GM21381 (cell line): ENCODE data around the gene SDK1.
"Not testable (repeated sequence)": the region's sequence is repeated elsewhere in the genome, so short reads cannot be mapped to it uniquely, and the experiment has no call there.

Experiments used
- ATAC-seq: cut with Tn5 transposase; IDR thresholded peaks from one replicate; pipeline ENCODE4 v1.9.1; 2021; ENCODE audit warnings: mild to moderate bottlenecking, moderate library complexity; ENCODE audit not compliant: unreplicated experiment

SDK1 gene

GRCh38 chr7:3705258-3705657 lies 404.2 kb downstream of the SDK1 start:
- no peak for ATAC-seq

DNA sequence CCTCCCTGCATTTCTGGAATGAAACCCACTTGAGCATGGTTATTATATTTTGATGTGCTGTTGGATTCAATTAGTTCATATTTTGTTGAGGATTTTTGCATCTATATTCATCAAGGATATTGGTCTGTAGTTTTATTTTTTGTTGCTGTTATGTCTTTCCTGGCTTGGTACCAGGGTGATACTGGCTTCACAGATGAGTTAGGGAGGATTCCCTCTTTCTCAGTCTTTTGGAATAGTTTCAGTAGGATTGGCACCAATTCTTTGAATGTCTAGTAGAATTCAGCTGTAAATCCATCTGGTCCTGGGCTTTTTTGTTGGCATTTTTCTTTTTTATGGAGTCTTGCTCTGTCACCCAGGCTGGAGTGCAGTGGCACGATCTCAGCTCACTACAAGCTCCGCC lies 405.0 kb downstream of the SDK1 start:
- ATAC-seq, result not testable (repeated sequence)

DNA sequence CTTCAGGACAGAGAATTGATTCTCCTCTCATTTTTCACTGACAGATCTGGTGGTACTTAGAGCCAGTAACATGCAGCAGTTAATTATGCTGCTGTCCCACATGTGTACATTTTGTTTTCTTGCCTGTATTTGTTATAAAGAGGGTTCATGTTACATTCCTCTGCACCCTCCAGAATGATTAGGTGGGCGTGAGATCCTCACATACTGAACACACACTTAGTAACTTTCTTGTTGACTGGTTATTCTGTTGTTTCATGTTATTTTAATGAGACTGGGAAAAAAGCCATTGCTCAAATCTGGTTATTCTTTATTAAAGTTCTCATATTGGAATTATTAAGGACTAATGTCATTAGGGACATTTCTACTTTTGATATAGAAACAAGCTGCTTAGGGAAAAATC lies 409.1 kb downstream of the SDK1 start:
- no peak for ATAC-seq

DNA sequence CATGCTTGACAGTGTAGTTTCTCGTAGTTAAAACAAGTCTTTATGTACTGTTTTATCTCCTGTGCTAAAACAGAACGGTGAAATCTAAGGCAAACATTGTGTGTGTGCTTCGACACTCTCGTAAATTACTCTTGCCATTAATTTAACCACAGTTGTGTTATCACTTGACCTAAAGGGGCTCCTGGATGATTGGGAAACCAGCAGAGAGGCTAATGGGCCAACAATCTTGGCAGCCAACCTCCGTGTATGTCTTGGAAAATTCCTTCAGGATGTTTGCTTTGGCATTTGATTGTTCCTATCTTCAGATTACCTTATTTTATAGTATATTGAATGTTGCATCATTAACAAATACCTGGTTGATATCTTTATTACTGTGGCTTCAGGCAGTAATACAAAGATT lies 409.5 kb downstream of the SDK1 start:
- no peak for ATAC-seq

DNA sequence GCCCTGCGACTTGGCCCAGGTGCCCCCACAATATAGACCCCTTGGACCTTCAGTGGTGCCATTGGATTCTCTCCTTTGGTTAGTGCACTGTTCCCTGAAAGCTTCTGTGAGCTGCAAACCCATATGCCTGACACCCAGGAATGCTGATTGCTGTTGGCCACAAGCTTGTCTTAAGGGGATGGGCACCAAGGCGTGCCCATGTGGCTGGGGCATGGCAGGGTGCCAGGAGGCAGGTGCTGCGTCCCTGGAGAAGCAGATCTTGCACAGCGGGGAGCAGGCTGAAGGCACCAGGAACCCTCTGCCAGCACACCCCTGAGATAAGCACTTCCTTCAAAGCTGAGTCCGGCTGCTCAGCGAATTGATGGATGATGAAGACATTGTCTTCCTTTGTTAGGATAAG lies 411.8 kb downstream of the SDK1 start:
- no peak for ATAC-seq

DNA sequence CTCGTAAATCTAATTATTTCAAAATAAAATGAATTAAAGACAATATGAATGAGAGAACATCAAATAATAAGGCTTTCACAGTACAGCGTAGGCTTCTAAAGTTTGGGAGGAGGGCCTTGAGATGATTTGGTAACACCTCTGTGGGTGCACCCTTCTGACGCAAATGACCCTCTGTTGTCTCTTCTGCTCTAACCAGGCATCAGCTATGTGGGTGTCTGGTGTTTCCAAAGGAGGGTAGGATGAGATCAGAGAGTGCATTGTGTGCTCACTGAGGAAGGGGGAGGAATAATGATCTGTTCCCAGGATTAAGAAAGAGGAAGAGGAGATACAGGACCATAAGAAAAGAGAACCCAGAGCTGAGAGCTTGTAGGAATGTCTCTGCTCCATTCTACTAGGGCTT lies 420.4 kb downstream of the SDK1 start:
- no peak for ATAC-seq

GRCh38 chr7:3722396-3722922 lies 421.4 kb downstream of the SDK1 start:
- no peak for ATAC-seq

DNA sequence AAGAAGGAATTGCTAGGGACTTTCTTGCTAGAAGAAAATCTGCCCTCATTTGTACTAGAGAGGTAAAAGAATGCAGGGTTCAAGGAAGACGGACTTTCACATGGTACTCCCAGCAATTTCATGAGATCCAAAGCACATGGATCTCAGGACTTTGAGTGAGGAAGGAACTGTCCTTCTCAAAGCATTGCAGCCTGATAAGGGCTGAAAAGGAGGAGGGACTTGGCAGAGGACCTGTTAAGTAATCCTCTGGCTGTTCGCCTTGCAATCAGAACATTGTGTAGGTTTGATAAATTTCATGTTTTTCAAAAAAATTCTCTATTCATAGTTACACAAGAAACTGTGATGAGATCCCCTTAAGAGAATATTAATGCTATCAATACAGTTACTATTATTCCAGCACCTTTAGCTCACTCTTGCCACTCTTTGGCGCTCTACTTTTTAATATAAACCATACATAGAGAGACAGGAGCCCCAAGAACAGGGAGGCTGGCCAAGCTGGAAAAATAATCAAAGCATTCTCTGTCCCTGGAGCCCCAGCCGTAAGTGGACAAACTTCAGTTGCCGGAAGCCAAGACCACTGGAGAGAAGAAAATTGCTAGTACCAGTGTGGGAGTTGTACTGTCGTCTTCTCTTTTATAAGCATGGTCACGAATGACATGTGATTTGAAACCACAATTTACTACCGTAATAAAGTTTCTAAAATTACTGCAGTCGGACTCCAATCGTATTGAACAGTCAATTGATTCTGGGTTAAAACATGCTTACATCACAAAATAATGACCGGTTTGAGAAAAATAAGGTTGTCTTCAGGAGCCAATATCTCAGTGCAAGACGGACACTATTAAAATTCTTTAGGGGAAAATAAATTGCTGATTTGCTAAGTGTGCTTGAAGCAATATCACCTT lies 424.4 kb downstream of the SDK1 start:
- no peak for ATAC-seq

GRCh38 chr7:3730276-3730675 lies 429.2 kb downstream of the SDK1 start:
- ATAC-seq, result no peak

GRCh38 chr7:3732395-3733005 lies 431.4 kb downstream of the SDK1 start:
- no peak for ATAC-seq

DNA sequence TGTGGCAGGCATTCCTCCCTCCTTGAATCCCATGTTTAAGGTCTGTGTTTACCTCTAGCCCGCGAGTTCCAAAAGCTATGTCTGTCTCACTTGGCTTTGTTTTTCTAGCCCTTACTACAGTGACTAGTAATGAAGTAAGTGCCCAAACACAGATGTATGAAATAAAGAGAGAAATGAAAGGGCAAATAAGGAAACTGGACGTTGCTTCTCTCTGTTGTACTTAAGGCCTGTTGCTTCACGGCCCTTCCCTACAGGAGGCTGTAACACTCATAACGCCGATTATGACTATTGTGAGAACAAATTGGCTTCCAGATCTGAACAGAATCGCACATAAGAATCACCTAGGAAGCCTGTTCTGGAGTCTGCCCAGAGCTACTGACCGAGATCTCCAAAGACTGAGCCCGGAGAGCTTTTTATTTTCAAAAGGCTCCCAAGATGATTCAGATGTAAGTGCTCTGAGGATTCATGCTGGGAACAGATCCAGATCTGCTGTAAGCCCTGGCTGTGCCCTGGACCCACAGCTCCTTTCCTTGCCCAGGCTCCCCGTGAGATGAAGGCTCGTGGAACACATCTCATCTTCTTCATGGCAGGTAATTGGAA lies 432.6 kb downstream of the SDK1 start:
- ATAC-seq, result no peak

- ATAC-seq, result no peak
Observed at GRCh38 chr7:3738964-3739363, 437.9 kb downstream of the SDK1 start.

DNA sequence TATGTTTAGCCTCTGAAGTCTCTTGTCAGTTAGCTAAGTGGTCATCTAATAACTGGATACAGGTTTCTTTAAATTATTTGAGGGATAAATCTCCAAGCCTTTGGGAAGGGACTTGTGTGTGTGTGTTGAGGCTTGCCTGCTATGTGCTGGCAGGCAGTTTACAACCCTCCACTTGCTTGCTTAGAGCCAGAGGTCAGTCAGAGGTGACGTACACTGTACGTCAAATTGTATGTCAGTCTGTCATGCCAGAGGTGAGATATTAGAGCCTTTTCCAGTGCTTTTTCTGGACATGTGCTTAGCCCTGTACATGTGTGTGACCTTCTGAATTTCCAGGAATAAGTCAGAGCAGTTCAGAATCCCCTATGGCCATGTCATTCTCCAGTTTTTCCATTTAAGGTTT lies 438.9 kb downstream of the SDK1 start:
- no peak for ATAC-seq

- ATAC-seq, result no peak
Observed at GRCh38 chr7:3747467-3747866, 446.4 kb downstream of the SDK1 start.

DNA sequence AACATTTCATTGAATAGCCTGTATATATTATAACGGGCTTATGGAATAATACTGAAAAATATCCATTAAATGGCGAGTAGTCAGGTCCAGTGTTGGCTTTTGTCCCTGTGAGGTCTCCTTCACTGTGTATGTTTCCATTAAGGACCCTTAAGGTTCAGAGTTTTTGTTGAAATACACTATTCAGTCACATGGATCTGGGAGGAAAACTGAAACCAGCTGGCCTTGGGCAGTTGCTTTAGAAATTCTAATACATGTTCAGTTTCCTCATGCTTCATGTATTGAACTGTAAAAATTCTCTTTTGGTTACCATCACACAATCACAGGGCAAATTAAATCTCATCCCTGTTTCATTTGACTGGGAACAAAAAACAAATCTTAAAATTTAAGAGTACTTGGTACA lies 447.3 kb downstream of the SDK1 start:
- no peak for ATAC-seq

DNA sequence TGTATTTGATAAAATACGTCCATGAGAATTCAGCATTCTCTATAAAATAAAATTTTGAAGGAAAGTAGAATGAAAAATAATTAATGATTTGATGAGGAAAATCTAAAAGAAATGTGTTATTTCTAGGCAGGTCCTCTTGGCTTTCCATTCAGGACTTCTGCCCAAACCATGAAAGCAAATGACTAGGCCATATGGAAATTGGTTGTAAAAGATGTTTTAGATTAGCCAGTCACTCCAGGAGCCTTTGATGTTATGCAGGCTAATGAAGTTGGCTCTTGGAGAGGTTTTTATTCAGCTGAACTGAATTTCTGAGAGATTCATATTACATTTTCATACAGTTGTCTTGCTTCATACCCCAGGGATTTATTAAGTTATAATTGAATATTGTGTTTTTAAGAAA lies 452.8 kb downstream of the SDK1 start:
- no peak for ATAC-seq

DNA sequence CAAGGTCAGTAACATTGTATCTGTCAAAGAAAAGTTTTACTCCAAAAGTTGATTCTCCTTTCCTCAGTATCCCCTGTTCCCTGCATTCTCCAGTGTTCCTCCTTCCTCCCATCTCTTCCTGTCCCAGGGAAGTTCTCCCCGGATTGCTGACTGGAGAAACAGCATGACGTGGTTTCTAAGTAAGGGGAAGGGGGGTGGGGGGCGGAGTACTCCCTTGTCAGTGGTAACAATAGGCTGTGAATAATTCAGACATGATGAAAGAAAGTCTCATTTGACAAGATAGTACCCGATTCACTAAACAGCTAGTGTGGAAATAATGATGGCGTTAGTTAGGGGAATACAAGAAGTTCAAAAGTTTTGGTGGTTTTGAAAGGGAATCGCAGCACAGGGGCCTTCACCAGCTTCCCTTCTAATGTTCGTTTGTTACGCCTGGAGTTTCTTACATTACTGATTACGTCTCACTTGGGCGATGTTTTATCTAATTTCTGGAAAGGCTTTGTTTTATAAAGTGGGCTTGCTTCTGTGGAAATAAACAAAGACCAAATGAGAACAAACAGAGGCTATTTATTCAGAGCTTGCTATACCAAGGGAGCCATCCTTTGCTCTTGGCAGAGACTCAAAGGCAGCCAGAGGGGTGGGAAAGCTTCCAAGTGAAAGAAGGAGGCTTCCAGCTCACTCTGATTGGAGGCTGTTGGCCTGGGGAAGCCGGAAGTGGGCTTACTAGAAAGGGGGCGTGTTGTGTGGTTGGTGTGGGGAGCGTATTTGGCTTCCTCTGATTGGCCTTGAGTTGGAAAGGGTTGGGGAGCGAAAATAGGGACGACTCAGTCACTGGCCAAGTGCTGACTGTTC lies 453.7 kb downstream of the SDK1 start:
- ATAC-seq, result no peak

- ATAC-seq, result not testable (repeated sequence)
Observed at GRCh38 chr7:3755778-3756453, 454.9 kb downstream of the SDK1 start.

- ATAC-seq, result no peak
Observed at GRCh38 chr7:3757059-3757458, 456.0 kb downstream of the SDK1 start.

DNA sequence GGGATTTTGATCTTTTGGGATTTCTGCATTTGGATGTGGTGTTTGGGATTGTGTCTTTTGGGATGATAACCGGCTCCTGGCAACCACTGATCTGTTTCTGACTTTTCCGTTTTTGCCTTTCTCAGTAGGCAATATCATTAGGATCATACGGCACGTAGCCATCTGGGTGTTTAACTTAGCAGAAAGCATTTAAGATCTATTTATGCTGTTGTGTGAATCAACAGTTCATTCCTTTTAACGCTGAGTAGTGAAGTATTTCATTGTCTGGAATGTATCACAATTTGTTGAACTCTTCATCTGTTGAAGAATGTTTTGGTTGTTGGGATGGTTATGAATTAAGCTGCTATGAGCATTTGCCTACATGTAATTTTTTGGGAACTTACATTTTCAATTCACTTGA lies 459.6 kb downstream of the SDK1 start:
- ATAC-seq, result no peak
